Neural cell (in vitro differentiated cells): ENCODE results near the gene NKAIN2. TPM values are rescaled to one million over a fixed set of nuclear protein-coding genes. Genes with fewer than 3 reads are reported as not detected.

Experiments
- H2AFZ ChIP-seq: fragments of 200-600, 300-800 bp; sonication (generic), shearing (Covaris generic); 2 replicates; pipeline ENCODE4 v1.6.0; 2014; ENCODE audit warnings: low read depth, mild to moderate bottlenecking, antibody characterized with exemption, low read length, moderate library complexity
- H3F3A ChIP-seq: fragments of 200-600 bp; shearing (Covaris generic); 2 replicates; pipeline ENCODE4 v1.6.1; 2016; ENCODE audit warnings: mild to moderate bottlenecking, moderate library complexity, mixed read lengths, antibody characterized with exemption, low read length; ENCODE audit not compliant: insufficient read depth, poor library complexity, severe bottlenecking
- H3K27ac ChIP-seq: fragments of 200-600, 300-800 bp; sonication (generic), shearing (Covaris generic); 2 replicates; pipeline ENCODE4 v1.5.1; 2014; ENCODE audit warnings: mild to moderate bottlenecking, low read length, moderate library complexity
- H3K27me3 ChIP-seq: fragments of 300-800, 200-600 bp; sonication (generic), shearing (Covaris generic); 2 replicates; pipeline ENCODE4 v1.6.0; 2014; ENCODE audit warnings: mild to moderate bottlenecking, low read depth, low read length, moderate library complexity; ENCODE audit not compliant: insufficient read depth
- H3K36me3 ChIP-seq: fragments of 300-800, 200-600 bp; sonication (generic), shearing (Covaris generic); 2 replicates; pipeline ENCODE4 v1.5.1; 2014; ENCODE audit warnings: mild to moderate bottlenecking, antibody characterized with exemption, low read length, moderate library complexity; ENCODE audit not compliant: insufficient read depth
- H3K4me2 ChIP-seq: fragments of 300-800, 200-600 bp; sonication (generic), shearing (Covaris generic); 2 replicates; pipeline ENCODE4 v1.6.0; 2014; ENCODE audit warnings: mild to moderate bottlenecking, low read length
- H3K4me3 ChIP-seq: fragments of 300-800, 200-600 bp; sonication (generic), shearing (Covaris generic); 2 replicates; pipeline ENCODE4 v1.5.1; 2014; ENCODE audit warnings: mild to moderate bottlenecking, low read length, moderate library complexity
- H3K79me2 ChIP-seq: fragments of 200-600 bp; shearing (Covaris generic); replicated peaks from 2 replicates; pipeline ENCODE4 v1.6.0; 2014; ENCODE audit warnings: mild to moderate bottlenecking, low read length, moderate library complexity; ENCODE audit not compliant: insufficient read depth
- H3K9ac ChIP-seq: fragments of 300-800, 200-600 bp; sonication (generic), shearing (Covaris generic); 2 replicates; pipeline ENCODE4 v1.6.1; 2016; ENCODE audit warnings: mild to moderate bottlenecking, low read length, mixed read lengths
- H3K9me2 ChIP-seq: fragments of 200-600 bp; shearing (Covaris generic); 2 replicates; pipeline ENCODE4 v1.6.1; 2016; ENCODE audit warnings: mild to moderate bottlenecking, low read length, mixed read lengths; ENCODE audit not compliant: insufficient read depth
- H3K9me3 ChIP-seq: fragments of 200-600, 300-800 bp; sonication (generic), shearing (Covaris generic); 2 replicates; pipeline ENCODE4 v1.6.1; 2016; ENCODE audit warnings: mild to moderate bottlenecking, mixed run types, low read length, moderate library complexity, mixed read lengths
- H4K20me1 ChIP-seq: fragments of 200-600 bp; shearing (Covaris generic); 2 replicates; pipeline ENCODE4 v1.6.1; 2016; ENCODE audit warnings: mild to moderate bottlenecking, mixed run types; ENCODE audit not compliant: insufficient read depth
- EP300 ChIP-seq: fragments of 450-650 bp; conservative IDR thresholded peaks from 2 replicates; pipeline ENCODE4 v1.6.1; 2014; ENCODE audit warnings: antibody characterized with exemption, mild to moderate bottlenecking, moderate library complexity; ENCODE audit not compliant: poor library complexity, severe bottlenecking
- EZH2 ChIP-seq: fragments of 200-600, 300-800 bp; shearing (Covaris generic), sonication (generic); IDR thresholded peaks from 2 replicates; pipeline ENCODE4 v1.6.1; 2014; ENCODE audit warnings: antibody characterized with exemption, low read length, borderline replicate concordance, mild to moderate bottlenecking; ENCODE audit not compliant: insufficient read depth, poor library complexity, severe bottlenecking
- MXI1 ChIP-seq: fragments of 450-650 bp; conservative IDR thresholded peaks from 2 replicates; pipeline ENCODE4 v1.6.1; 2014; ENCODE audit warnings: antibody characterized with exemption, mild to moderate bottlenecking; ENCODE audit not compliant: poor library complexity, severe bottlenecking
- POLR2AphosphoS5 ChIP-seq: IDR thresholded peaks from 2 replicates; pipeline ENCODE4 v1.6.1; 2012
- RAD21 ChIP-seq: fragments of 450-650 bp; conservative IDR thresholded peaks from 2 replicates; pipeline ENCODE4 v1.6.1; 2014; ENCODE audit warnings: antibody characterized with exemption, mild to moderate bottlenecking, moderate library complexity
- SMC3 ChIP-seq: fragments of 450-650 bp; conservative IDR thresholded peaks from 2 replicates; pipeline ENCODE4 v1.6.1; 2014; ENCODE audit warnings: antibody characterized with exemption, mild to moderate bottlenecking, moderate library complexity; ENCODE audit not compliant: poor library complexity
- TAF1 ChIP-seq: IDR thresholded peaks from 2 replicates; pipeline ENCODE4 v1.6.1; 2012; ENCODE audit warnings: low read depth
- polyA plus RNA-seq: library from polyadenylated mRNA; depleted of rRNA; stranded (reverse); fragments of >200 nt; gene quantifications from 2 replicates; pipeline ENCODE4 v1.2.3, GENCODE V29; 2014
- TF ChIP-seq, protein P1 (sequence below): IDR thresholded peaks from 2 replicates; pipeline ENCODE4 v1.6.1; 2012; ENCODE audit warnings: borderline replicate concordance
- TF ChIP-seq, protein P2 (sequence below): fragments of 450-650 bp; IDR thresholded peaks from 2 replicates; pipeline ENCODE4 v1.5.1; 2014; ENCODE audit warnings: antibody characterized with exemption, mild to moderate bottlenecking, moderate library complexity; ENCODE audit not compliant: poor library complexity, severe bottlenecking

The NKAIN2 gene
- polyA plus RNA-seq, 1 donor from 2014 or later: 23.2 TPM

DNA sequence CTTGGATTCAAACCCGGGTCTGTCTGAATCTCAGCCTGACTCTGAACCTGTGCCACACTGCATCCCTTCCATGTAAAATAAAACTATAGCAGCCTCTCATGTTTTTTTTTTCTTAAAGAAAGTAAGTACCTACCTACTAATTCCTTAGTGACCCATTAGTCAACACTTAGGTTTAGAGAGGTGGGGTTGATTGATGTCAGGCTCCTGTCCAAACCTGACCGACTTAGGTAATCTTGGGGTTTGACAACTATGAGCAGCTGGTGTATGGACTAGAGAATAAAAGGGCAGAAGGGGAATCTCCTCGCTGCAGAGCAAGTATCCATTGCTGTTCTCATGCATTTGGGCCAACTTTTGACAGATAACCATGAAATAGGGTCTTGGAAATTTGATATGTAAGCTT is 6.5 kb downstream of the NKAIN2 start:
- H3K4me3 ChIP-seq: no peak overlapping the region
- H3K9me2 ChIP-seq: no peaks in the 10 kb centered on the region
- H3K79me2 ChIP-seq: peaks cover 18% of the 10 kb centered on the region
- TF ChIP-seq EZH2: no peak
- TF ChIP-seq RAD21: no peak
- TF ChIP-seq TAF1: no peak
- no peak for TF ChIP-seq MXI1
- TF ChIP-seq EP300: no peak
- no peak for TF ChIP-seq POLR2AphosphoS5
- no peak for TF ChIP-seq SMC3
- H4K20me1 ChIP-seq: no peaks in the 10 kb centered on the region
- no peaks in the 10 kb centered on the region for H3F3A ChIP-seq
- no peak overlapping the region for H3K4me2 ChIP-seq
- no peaks in the 10 kb centered on the region for H3K27me3 ChIP-seq
- no peak overlapping the region for H2AFZ ChIP-seq
- no peak overlapping the region for H3K27ac ChIP-seq
- no peaks in the 10 kb centered on the region for H3K36me3 ChIP-seq
- no peaks in the 10 kb centered on the region for H3K9me3 ChIP-seq
- H3K9ac ChIP-seq: no peak overlapping the region

DNA sequence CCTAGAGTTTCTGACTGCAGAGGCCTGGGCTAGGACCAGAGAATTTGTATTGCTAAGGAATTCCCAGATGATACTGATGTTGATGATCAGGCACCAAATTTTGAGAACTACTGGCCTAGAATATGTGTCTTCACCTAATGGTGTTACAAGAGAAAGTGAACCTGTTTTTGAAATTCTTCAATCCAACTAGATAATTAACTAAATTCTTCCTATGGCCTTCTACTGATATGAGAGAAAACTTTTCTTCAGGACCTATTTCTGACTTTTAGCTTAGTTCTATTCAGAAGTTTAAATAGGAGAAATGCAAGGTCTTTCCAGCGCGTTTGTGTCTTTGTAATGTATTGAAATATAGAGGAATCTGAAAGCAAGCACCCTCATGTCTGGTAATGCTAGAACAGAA is 7.3 kb downstream of the NKAIN2 start:
- H3K27ac ChIP-seq: no peak overlapping the region
- H4K20me1 ChIP-seq: no peaks in the 10 kb centered on the region
- peaks cover 18% of the 10 kb centered on the region for H3K79me2 ChIP-seq
- TF ChIP-seq, protein P1, sequence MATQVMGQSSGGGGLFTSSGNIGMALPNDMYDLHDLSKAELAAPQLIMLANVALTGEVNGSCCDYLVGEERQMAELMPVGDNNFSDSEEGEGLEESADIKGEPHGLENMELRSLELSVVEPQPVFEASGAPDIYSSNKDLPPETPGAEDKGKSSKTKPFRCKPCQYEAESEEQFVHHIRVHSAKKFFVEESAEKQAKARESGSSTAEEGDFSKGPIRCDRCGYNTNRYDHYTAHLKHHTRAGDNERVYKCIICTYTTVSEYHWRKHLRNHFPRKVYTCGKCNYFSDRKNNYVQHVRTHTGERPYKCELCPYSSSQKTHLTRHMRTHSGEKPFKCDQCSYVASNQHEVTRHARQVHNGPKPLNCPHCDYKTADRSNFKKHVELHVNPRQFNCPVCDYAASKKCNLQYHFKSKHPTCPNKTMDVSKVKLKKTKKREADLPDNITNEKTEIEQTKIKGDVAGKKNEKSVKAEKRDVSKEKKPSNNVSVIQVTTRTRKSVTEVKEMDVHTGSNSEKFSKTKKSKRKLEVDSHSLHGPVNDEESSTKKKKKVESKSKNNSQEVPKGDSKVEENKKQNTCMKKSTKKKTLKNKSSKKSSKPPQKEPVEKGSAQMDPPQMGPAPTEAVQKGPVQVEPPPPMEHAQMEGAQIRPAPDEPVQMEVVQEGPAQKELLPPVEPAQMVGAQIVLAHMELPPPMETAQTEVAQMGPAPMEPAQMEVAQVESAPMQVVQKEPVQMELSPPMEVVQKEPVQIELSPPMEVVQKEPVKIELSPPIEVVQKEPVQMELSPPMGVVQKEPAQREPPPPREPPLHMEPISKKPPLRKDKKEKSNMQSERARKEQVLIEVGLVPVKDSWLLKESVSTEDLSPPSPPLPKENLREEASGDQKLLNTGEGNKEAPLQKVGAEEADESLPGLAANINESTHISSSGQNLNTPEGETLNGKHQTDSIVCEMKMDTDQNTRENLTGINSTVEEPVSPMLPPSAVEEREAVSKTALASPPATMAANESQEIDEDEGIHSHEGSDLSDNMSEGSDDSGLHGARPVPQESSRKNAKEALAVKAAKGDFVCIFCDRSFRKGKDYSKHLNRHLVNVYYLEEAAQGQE: no peak
- TF ChIP-seq MXI1 (no peak), POLR2AphosphoS5 (no peak), TAF1 (no peak), EZH2 (no peak), EP300 (no peak), SMC3 (no peak), RAD21 (no peak)
- TF ChIP-seq, protein P2, sequence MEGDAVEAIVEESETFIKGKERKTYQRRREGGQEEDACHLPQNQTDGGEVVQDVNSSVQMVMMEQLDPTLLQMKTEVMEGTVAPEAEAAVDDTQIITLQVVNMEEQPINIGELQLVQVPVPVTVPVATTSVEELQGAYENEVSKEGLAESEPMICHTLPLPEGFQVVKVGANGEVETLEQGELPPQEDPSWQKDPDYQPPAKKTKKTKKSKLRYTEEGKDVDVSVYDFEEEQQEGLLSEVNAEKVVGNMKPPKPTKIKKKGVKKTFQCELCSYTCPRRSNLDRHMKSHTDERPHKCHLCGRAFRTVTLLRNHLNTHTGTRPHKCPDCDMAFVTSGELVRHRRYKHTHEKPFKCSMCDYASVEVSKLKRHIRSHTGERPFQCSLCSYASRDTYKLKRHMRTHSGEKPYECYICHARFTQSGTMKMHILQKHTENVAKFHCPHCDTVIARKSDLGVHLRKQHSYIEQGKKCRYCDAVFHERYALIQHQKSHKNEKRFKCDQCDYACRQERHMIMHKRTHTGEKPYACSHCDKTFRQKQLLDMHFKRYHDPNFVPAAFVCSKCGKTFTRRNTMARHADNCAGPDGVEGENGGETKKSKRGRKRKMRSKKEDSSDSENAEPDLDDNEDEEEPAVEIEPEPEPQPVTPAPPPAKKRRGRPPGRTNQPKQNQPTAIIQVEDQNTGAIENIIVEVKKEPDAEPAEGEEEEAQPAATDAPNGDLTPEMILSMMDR: no peak
- H2AFZ ChIP-seq: no peak overlapping the region
- no peak overlapping the region for H3K4me2 ChIP-seq
- no peaks in the 10 kb centered on the region for H3K36me3 ChIP-seq
- no peaks in the 10 kb centered on the region for H3K9me3 ChIP-seq
- H3F3A ChIP-seq: no peaks in the 10 kb centered on the region
- no peak overlapping the region for H3K9ac ChIP-seq
- H3K27me3 ChIP-seq: no peaks in the 10 kb centered on the region
- H3K4me3 ChIP-seq: no peak overlapping the region
- H3K9me2 ChIP-seq: no peaks in the 10 kb centered on the region
